D721Med (cell line): ENCODE results near the gene CAMK1D.
"Not testable (repeated sequence)": the region's sequence is repeated elsewhere in the genome, so short reads cannot be mapped to it uniquely, and the experiment has no call there.

Experiments
- DNase-seq: peaks from one replicate; pipeline ENCODE4 v3.0.0; 2011; ENCODE audit warnings: low spot score; ENCODE audit not compliant: insufficient read length
- FAIRE-seq: peaks from 2 replicates; lab custom pipeline; 2011; peaks lifted over from hg19 to GRCh38; lab: Jason Lieb, UNC
- CTCF ChIP-seq: IDR thresholded peaks from 2 replicates; pipeline ENCODE4 v1.5.1; 2012; ENCODE audit warnings: mild to moderate bottlenecking, control low read depth; ENCODE audit not compliant: insufficient read depth; ENCODE audit errors: missing control alignments

The CAMK1D gene

GRCh38 chr10:12542133-12542670, 192.9 kb downstream of the CAMK1D start:
- DNase-seq: no peak
- no peak for FAIRE-seq

GRCh38 chr10:12543589-12543988, 194.2 kb downstream of the CAMK1D start:
- FAIRE-seq (no peak), DNase-seq (no peak)
- no peak for TF ChIP-seq CTCF

More at GRCh38 chr10:12542133-12542670, 192.9 kb downstream of the CAMK1D start:
- TF ChIP-seq CTCF: no peak

- FAIRE-seq, DNase-seq: not testable (repeated sequence)
Measured at GRCh38 chr10:12546160-12546802, 196.9 kb downstream of the CAMK1D start.

GRCh38 chr10:12547301-12547771, 198.0 kb downstream of the CAMK1D start:
- FAIRE-seq: no peak
- DNase-seq: no peak
- no peak for TF ChIP-seq CTCF

GRCh38 chr10:12549297-12549696, 199.9 kb downstream of the CAMK1D start:
- TF ChIP-seq CTCF: no peak
- FAIRE-seq (no peak), DNase-seq (no peak)

GRCh38 chr10:12550994-12551393, 201.6 kb downstream of the CAMK1D start:
- TF ChIP-seq CTCF: no peak
- no peak for FAIRE-seq
- no peak for DNase-seq

- TF ChIP-seq CTCF: no peak
- DNase-seq: no peak
- FAIRE-seq: no peak
Measured at GRCh38 chr10:12556039-12556438, 206.7 kb downstream of the CAMK1D start.
